ENCODE measurements around the gene AADACL2.
"Not testable (repeated sequence)": the region's sequence is repeated elsewhere in the genome, so short reads cannot be mapped to it uniquely, and the experiment has no call there.

Gene AADACL2

DNA sequence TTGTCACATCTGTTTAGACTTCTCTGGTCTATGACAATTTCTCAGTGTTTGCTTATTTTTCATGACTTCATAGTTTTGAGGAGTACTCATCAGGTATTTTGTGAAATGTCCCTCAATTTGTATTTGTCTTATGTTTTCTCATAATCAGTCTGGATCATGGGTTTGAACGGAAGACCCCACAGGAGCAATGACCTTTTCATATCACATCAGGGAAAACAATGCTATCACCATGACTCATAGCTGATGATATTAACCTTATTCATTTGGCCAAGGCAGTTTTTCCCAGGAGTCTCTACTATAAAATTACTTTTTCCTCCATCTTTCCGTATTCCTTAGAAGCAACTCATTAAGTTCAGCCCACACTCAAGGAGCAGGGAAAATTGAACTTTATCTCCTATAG is 32.7 kb downstream of the AADACL2 start:
- no peak for DNase-seq

- no peak for DNase-seq
Measured at GRCh38 chr3:151768393-151768930, 34.7 kb downstream of the AADACL2 start.

GRCh38 chr3:151769175-151769574 is 35.4 kb downstream of the AADACL2 start:
- DNase-seq: no peak

- no peak for DNase-seq
Measured at GRCh38 chr3:151770956-151771355, 37.2 kb downstream of the AADACL2 start.

GRCh38 chr3:151772825-151773480 is 39.2 kb downstream of the AADACL2 start:
- DNase-seq: no peak

DNA sequence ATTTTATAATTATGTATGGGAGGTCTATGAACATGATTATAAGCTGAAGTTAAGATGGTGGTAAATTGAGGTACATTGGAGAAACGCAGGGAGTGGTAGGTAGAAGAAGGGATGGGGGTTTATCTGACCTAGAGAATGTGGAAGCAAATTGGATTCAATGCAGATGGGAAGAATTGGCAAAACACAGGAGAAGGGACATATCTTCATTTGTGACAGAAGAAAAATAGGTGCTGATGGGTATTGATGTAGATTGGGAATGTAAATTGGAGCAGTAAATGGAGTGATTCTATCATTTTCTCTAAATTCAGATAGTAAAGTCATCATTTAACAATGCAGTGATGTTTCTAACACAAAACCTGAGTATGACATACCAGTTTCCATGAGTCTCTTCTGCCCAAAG is 40.5 kb downstream of the AADACL2 start:
- DNase-seq: no peak

DNA sequence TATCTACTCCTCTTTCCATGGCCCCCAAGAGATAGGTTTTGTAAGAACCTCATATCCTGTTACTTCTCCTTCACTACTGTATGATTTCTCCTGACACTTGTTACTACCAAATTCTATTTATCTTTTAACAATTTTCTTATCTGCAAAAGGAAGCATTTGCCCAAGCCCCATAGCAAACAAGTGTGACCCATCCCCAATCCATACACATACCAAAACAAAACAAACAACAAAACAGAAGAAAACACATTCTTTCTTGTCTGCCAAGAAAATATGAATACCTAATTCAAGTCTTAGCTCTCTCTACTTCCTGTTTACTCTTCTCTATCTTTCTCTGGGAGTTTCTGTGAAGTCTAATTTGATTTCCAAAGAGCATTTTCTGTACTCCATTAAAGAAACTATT is 41.2 kb downstream of the AADACL2 start:
- no peak for DNase-seq

DNA sequence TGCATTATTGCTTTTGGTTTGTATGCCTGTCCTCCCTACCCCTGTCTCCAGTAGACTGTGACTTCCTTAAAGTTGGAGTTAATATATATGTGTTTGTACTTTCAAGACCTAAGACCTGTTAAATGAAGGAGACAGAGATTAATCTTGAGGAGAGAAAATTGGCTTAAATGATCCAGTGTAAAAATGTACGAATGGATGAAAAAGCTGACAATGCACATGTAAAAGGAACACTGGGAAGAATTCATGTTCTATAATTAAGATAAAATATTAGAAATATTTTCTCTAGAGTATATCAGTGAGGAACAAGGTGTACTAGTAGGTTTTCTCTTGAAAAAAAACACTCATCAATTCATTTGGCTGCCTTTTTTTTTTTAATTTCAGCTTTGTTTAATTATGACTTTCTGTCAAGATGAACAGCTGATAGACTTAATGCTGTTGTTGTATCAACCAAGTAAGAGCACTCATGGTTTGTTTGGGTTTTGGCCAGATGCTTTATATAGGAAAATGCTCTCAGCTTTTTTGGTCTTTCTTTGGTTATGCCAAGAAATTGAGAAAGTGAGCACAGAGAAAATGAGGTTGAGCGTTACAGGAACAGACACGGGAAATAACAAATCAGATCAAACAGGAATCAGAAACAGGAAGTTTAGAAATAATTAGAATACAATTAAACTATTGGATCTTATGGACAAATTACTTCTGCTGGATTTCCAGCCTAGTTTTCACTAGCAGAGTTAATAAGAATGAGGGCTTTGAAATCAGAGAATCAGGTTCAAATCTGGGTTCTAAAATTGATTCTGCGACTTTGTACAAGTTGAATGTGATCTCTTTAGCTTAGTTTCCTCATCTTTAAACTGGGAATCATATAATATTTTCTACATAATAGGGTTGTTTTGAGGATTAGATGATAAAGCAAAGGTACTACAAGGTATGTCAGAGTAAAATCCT is 41.9 kb downstream of the AADACL2 start:
- no peak for DNase-seq

DNA sequence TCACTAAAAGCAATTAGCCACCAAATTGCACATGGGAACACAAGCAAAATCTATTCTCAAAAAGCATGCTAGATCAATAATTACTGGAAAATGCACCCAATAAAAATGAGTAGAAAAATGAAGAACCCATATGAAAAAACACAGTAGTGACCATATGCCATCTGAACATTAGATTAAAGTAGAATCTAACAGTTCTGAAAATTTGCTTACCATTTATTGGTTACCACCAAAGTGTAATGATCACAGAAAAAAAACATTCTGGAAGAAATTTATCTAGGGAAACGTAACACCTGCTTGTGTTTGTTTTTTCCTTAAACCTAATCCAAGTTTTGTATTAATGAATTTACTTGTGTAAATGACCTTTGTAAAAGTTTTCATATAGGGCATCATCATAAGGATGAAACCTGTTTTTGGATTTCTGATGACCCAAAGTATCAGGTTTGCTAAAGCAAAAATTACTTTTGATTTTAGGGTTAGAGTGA is 42.6 kb downstream of the AADACL2 start:
- no peak for DNase-seq

DNA sequence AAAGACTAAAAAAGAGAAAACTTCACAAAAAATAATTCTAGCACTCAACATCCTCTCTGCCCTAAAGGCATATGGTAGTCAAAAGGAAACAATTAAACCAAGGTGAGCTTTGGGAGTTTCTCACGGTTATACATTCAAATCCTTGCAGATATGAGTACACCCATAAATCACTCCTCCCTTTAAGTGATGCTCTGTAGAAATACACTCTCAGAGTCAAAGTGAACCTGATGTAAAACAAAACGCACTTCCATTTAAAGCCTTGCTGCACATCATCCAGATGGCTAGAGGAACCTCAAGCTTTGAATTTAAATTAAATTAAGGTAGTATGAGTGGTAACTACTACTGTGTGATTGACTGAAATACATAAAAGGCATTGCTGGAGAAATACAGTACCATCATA is 44.2 kb downstream of the AADACL2 start:
- no peak for DNase-seq

GRCh38 chr3:151787626-151788025 is 53.9 kb downstream of the AADACL2 start:
- no peak for DNase-seq

- no peak for DNase-seq
Measured at GRCh38 chr3:151788401-151788800, 54.7 kb downstream of the AADACL2 start.

- DNase-seq: no peak
Measured at GRCh38 chr3:151789853-151790463, 56.2 kb downstream of the AADACL2 start.

GRCh38 chr3:151790763-151791162 is 57.0 kb downstream of the AADACL2 start:
- not testable (repeated sequence) for DNase-seq

DNA sequence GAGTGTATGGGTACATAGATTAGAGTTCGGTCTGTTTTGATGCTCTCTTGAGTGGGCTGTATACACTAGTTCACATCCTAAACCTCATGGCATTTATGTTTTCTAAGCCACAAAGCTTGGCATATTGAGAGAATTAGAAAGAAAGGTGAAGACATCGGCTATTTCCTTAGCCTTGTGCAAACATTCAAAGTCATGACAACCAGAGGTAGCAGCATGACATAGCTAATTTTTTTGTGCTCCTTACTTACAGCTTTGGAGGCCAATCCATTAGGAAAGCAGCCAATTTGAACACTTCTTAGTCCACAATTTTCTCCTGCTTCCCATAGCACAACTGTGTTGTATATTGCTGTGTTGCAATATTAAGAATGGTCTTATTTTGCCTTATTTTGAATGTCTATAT is 58.7 kb downstream of the AADACL2 start:
- no peak for DNase-seq

GRCh38 chr3:151793636-151794035 is 59.9 kb downstream of the AADACL2 start:
- DNase-seq: no peak

DNA sequence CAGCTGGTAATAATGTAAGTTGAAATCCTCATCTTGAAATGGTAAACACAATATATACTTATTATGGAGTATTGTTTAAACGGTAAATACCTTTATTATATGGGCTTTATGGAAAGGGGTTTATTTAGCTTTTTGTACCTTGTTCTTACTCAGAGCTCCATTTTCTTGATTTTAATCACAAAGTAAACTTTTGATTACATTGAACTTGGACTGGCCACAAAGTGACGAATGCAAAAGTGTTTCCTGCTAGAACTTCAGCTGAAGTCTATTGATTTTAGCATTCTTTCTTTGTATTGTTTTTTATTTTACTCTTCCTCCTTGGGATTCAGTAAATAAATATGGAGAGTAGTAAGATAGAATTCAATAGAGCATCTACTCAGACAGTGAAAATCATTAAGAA is 60.4 kb downstream of the AADACL2 start:
- DNase-seq: no peak

GRCh38 chr3:151795276-151795675 is 61.5 kb downstream of the AADACL2 start:
- no peak for DNase-seq

GRCh38 chr3:151796105-151796680 is 62.5 kb downstream of the AADACL2 start:
- DNase-seq: no peak

DNA sequence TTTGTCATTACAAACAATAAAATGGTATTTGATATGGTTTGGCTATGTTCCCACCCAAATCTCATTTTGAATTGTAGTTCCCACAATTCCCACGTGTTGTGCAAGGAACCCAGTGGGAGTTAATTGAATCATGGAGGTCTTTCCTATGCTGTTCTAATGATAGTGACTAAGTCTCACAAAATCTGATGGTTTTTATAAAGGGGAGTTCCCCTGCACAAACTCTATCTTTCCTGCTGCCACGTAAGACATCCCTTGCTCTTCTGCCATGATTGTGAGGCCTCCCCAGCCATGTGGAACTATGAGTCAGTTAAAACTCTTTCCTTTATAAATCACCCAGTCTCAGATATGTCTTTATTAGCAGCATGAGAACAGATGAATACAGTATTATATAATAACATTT is 64.7 kb downstream of the AADACL2 start:
- no peak for DNase-seq

- DNase-seq: no peak
Measured at GRCh38 chr3:151800431-151800830, 66.7 kb downstream of the AADACL2 start.

- DNase-seq: no peak
Measured at GRCh38 chr3:151804267-151804666, 70.5 kb downstream of the AADACL2 start.

GRCh38 chr3:151806838-151807237 is 73.1 kb downstream of the AADACL2 start:
- no peak for DNase-seq

Measured in activated CD4-positive, alpha-beta T cell treated with anti-CD3 and anti-CD28 coated beads for 4 hours (primary cell).